Measurements from ENCODE around the gene SLC8A2. TPM values are rescaled to one million over a fixed set of nuclear protein-coding genes. Genes with fewer than 3 reads are reported as not detected.

Gene SLC8A2
- total RNA-seq, 1 experiment from 2014 or later: 6.7 TPM

DNA sequence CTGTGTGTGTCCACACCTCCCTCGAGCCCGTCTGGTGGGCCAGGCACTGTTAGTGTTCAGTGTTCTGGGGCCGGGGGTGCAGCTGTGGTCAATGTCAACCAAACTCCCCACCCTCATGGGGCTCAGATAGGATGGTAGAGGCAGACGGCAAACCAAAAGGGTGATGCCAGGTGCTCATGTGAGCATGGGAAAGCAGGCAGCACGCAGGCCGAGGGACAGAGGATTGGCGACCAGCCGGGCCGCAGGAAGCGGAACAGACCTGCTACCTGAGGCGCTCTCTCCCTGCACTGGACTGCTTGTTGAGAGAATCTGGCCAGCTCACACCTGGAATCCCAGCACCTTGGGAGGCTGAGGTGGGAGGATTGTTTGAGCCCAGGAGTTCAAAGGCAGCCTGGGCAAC is 93.4 kb downstream of the SLC8A2 start:
- Histone ChIP-seq H3K27me3 (ENCODE audit: control insufficient read depth, insufficient read depth, low read length) (no peaks in the 10 kb centered on the region), H3K4me3 (ENCODE audit: insufficient read depth, low read depth, low read length) (no peak overlapping the region), H3K36me3 (replicated peaks; ENCODE audit: control insufficient read depth, insufficient read depth, low read length) (peaks cover 50% of the 10 kb centered on the region)
- peak; percentile 28 for DNase-seq

Other genes starting within 250 kb of the SLC8A2 start
- gene BBC3, start 240.7 kb downstream of the SLC8A2 start, total RNA-seq (2014; rRNA removed; shearing (Covaris generic)): 13.4 and 20.7 TPM in 2 replicates
- gene CCDC9, start 215.4 kb downstream of the SLC8A2 start, total RNA-seq (2014; rRNA removed; shearing (Covaris generic)): 10.9 and 14.0 TPM in 2 replicates
- gene INAFM1, start 197.0 kb downstream of the SLC8A2 start, total RNA-seq (2014; rRNA removed; shearing (Covaris generic)): 2.0 and 2.9 TPM in 2 replicates
- 0.17 TPM in 1 of 2 replicates, not detected in the other for gene C5AR1, start 162.0 kb downstream of the SLC8A2 start, total RNA-seq (2014; rRNA removed; shearing (Covaris generic))
- 0.03 TPM in 1 of 2 replicates, not detected in the other for gene C5AR2, start 139.7 kb downstream of the SLC8A2 start, total RNA-seq (2014; rRNA removed; shearing (Covaris generic))
- 34.6 and 40.0 TPM in 2 replicates for gene DHX34, start 122.6 kb downstream of the SLC8A2 start, total RNA-seq (2014; rRNA removed; shearing (Covaris generic))
- 87.0 and 134 TPM in 2 replicates for gene MEIS3, start 52.4 kb downstream of the SLC8A2 start, total RNA-seq (2014; rRNA removed; shearing (Covaris generic))
- gene KPTN, start 12.3 kb upstream of the SLC8A2 start, total RNA-seq (2014; rRNA removed; shearing (Covaris generic)): 9.9 and 10.5 TPM in 2 replicates
- gene NAPA, start 43.2 kb upstream of the SLC8A2 start, total RNA-seq (2014; rRNA removed; shearing (Covaris generic)): 82.1 and 98.3 TPM in 2 replicates
- gene ZNF541, start 101.3 kb upstream of the SLC8A2 start, total RNA-seq (2014; rRNA removed; shearing (Covaris generic)): not detected in 2 replicates
- 3.4 and 8.5 TPM in 2 replicates for gene BICRA, start 137.2 kb upstream of the SLC8A2 start, total RNA-seq (2014; rRNA removed; shearing (Covaris generic))
- 6.2 and 7.5 TPM in 2 replicates for gene EHD2, start 241.5 kb upstream of the SLC8A2 start, total RNA-seq (2014; rRNA removed; shearing (Covaris generic))